Body of pancreas (tissue), 4 donors: ENCODE results near the gene ZBTB18.

Source experiments
- POLR2A ChIP-seq, 3 donors: fragments of 450-650 bp; IDR thresholded peaks; one replicate each; pipeline ENCODE4 v1.6.1; 2016; ENCODE audit warnings: antibody characterized with exemption in 3 of 3, mild to moderate bottlenecking in 2 of 3
- TF ChIP-seq, protein P1 (sequence below), 7 experiments: fragments of 450-650 bp in 4 of 7; fragments of 200-600 bp in 3 of 7; sonication (generic) in 3 of 7; IDR thresholded peaks; one replicate each; pipeline ENCODE4 v1.5.1; 2016 to 2019; ENCODE audit warnings: antibody characterized with exemption in 7 of 7

DNA sequence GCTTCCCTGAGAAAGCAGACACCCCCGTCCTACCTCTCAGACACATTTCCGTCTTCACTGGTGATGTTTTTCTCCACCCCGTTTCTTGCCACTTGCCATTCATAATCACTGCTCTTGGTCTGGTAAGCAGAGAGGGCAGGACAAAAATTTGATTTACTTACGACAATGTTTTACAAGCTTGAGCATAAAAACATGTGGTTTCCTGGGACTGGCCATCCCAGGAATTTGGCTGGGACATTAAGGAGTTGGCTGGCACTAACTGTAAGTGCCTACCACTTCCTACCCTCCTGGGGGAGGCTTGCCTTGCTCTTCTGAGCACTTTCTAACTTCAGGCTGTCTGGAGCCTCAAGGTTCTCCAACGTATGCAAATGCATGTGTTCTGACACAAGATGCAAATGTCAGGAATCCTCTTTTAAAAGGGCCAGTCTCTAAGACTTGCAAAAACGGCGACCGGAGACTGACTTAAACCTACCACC, 24.2 kb downstream of the ZBTB18 start:
- TF ChIP-seq, protein P1, sequence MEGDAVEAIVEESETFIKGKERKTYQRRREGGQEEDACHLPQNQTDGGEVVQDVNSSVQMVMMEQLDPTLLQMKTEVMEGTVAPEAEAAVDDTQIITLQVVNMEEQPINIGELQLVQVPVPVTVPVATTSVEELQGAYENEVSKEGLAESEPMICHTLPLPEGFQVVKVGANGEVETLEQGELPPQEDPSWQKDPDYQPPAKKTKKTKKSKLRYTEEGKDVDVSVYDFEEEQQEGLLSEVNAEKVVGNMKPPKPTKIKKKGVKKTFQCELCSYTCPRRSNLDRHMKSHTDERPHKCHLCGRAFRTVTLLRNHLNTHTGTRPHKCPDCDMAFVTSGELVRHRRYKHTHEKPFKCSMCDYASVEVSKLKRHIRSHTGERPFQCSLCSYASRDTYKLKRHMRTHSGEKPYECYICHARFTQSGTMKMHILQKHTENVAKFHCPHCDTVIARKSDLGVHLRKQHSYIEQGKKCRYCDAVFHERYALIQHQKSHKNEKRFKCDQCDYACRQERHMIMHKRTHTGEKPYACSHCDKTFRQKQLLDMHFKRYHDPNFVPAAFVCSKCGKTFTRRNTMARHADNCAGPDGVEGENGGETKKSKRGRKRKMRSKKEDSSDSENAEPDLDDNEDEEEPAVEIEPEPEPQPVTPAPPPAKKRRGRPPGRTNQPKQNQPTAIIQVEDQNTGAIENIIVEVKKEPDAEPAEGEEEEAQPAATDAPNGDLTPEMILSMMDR (IDR thresholded peaks at IDR 0.05), result no peak
- no peak for TF ChIP-seq POLR2A (IDR thresholded peaks at IDR 0.05)
